GM18951 (cell line): ENCODE data around the gene SLC27A5.
A peak's percentile ranks its signal among the peaks of the same experiment; 100 is the strongest.

Experiments used
- POLR2A ChIP-seq: IDR thresholded peaks from 4 replicates; pipeline ENCODE4 v1.6.1; 2011; ENCODE audit warnings: mild to moderate bottlenecking; ENCODE audit not compliant: insufficient read length, insufficient read depth; ENCODE audit errors: extremely low read depth
- in situ Hi-C: fragments of 300-500 bp; cut with MboI; formaldehyde crosslinking; loops from one replicate; pipeline ENCODE4 v1.12.0; 2022; ENCODE audit warnings: low sequenced_read_pairs, mixed read lengths, inconsistent platforms; ENCODE audit not compliant: unreplicated experiment

The SLC27A5 gene

DNA sequence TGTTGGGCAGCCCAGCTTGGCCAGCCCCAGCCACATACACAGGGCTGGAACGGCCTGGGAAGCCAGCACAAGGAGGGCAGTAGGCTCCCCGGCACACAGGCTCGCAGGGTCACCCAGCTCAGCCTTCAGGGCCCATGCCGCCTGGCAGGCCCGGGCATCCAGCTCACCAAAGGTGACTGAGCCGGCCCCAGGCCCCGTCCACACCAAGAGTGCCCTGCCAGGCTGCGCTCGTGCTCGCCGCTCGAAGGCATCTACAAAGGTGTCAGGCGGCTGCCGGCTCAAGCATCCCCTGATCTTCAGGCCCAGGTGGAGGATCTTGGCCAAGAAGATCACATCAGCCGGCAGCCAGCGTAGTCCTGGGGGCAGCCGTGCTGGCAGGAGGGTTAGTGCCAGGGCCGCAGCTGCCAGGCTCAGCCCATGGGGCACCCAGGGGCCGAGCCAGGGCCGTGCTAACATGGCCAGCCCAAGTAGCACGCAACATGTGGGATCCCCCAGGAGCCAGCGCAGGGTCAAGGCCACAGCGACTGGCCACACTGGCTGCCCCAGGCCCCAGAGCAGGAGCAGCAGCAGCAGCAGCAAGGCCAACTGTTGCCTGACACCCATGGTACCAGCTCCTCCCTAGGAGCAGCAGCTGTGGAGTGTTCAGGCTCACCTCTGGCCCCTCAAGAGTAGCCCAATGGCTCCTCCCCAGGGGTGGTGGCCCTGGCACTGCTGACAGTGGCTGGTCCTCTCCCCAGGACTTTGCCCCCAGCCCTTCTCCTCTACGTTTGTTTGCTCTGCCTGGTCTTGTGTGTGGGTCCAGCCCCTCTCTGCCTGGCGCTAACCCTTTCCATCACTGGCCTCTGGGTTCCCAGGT, at the start of gene SLC27A5:
SLC27A5 (minus strand) TSS at position 640 of the 856 bp plus-strand sequence; CDS start at position 603, 37 bp downstream.
- in situ Hi-C loops: no loop called here
- TF ChIP-seq POLR2A: no peak

GRCh38 chr19:58560921-58561320, 49.1 kb upstream of the SLC27A5 start:
- in situ Hi-C loops: no loop called here
- TF ChIP-seq POLR2A: no peak

DNA sequence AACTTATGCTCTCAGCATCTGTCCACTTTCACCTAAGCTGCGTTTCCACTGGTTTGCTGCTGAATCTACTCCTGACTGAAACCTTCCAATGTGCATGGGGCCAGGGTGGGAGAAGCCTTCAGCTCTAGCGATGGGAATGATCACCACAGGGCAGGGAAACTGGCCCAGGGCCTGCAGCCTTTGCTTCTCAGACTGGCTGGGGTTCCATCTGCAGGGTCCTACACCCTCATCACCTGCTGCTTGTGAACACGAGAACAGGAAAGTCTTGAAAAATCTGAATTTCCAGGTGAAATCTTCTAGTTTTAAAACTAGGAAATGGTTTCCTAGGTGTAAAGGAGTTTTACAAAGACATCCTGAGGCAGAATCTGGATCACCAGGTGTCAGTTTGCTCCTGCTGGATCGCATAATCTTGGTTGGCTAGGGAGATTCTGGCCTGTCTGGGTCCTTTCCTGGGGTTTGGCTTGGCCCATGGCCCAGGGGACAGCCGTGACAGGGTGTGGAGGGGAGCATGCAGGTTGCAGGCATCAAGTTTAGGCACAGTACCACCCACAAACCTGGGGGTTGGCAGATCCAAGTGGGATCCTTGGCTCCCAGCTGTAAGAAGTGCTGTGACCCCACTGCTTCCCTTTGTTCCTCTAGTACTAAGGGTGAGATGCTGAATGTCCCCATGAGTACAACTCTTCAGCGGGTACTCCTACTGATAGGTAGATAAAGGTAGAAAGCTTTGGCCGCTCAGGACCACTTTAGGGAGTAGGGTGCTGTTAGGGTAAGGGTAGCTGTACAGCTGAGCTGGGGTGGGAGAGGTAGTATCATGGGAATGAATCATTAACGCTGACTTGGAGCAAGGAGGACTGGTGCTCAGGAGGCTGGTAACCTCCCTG, 48.5 kb upstream of the SLC27A5 start:
- in situ Hi-C loops: no loop called here

DNA sequence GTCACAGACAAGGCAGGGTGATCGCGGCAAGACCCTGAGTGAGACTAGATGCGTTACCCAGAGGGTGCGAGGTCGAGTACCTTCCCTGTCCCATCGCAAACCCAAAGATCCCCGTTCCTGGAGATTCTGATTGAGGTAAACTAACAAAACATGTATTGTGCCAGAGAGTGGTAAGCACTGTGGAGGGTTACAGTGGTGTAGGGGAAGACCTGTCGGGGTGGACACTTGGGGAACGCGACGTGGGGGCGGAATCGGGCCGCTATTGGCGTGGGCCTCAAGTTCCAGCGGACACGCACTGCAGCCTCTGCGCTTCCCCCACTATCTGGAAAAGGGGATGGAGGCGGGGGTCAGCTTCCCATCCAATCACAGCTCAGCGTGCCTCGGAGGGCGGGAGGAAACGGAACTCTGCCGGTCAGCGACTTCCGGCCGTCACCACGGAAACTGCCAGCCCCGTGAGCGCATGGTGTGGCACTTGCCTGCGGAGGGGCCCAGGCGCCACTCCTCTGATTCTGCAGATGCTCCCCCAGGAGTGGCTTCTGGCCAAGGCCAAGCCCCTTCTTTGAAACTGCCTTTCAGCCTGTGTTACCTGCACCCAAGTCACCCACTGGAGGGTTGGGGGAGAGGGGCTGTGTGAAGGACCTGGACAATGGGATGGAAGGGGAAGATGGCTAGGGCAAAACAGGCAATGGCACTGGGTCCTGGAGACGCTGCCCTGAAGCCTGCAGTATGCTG, 47.6 kb upstream of the SLC27A5 start:
- in situ Hi-C loops: no loop called here
- TF ChIP-seq POLR2A: peak; percentile 74

More for the DNA sequence above, 48.5 kb upstream of the SLC27A5 start:
- TF ChIP-seq POLR2A: no peak

DNA sequence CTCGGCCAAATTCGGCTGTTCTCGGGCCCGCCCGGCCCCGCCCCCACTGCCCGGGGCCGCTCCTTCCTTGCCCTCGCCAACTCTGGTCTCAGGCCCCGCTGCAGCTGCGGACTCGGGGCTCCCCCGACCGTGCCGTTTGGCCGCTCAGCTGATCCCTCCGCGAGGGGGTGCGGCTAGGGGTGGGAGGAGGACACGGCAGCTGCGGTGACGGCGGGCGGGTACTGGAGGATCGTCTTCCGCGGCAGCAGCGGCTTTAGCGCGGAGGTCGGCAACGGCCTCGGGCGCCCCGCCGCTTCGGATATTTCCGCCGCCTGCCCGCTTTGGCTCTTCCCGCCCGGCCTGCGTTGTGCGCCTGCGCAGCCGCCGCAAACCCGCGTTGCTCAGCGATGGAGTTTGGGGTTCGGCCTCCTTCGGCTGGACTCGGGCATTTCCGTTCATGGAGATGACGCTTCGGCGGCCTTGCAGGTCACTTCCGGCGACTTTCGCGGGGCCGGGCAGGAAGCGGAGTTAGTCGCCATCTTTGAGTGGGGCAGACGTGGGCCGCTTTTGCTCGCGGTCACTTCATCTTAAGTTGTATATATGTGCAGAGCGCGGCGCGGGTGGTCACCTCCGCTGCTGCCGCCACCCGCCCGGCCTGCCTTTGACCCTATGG, 47.0 kb upstream of the SLC27A5 start:
- in situ Hi-C loops: no loop called here
- TF ChIP-seq POLR2A: peak; percentile 69

DNA sequence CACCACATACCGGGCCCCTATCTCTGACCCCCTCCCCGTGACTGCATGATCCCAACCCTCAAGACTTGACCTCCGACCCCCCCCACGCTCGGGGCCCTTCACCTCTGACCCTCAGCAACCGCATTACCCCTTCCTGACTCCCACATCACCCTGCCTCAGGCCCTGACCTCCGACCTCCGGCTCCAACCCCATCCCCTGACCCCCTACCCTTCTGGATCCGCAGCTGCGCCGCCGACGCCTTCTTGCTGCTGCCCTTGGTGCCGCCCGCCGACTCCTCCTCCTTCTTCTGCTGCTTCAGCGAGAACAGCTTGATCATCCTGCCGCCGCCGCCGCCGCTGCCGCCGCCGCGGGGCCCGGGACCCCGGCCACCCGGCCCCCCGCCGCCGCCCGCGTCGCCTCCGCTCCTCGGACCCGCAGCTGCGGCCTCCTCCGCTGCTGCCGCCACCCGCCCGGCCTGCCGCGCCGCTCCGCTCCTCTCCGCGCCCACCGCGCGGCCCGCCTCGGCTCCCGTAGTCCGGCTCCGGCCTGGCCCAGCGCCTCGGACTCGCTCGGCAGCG, 46.4 kb upstream of the SLC27A5 start, which contains the start of gene UBE2M:
UBE2M (minus strand) TSS at position 546 of the 557 bp plus-strand sequence; CDS start at position 316, 230 bp downstream.
- in situ Hi-C loops: no loop called here
- no peak for TF ChIP-seq POLR2A

GRCh38 chr19:58557221-58558065, 45.7 kb upstream of the SLC27A5 start:
- in situ Hi-C loops: no loop called here
- no peak for TF ChIP-seq POLR2A

DNA sequence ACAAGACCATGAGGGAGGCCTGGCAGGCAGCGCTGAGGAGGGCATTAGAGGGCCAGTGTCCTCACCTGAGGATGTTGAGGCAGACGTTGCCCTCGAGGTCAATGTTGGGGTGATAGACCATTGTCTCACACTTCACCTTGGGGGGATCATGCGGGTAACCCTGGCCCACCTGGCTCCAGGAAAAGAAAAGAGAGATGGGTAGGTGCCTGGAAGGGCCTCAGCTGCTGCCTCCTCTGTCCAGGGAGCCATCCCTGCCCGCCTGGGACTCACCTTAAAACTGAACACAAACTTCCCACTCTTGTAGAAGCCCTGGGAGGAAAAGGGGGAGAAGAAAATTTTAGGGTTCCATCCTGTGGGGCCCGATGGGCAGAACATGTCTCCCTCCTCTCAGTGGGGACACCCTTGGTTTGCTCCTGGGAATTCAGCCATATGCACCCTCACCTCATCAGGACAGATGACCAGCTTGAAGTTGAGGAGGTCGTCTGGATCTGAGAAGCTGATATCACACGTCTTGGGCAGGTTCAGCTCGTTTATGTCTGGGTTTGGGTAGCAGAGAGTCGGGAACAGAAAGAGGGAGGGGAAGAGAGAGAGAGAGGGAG, 44.9 kb upstream of the SLC27A5 start:
- in situ Hi-C loops: no loop called here
- TF ChIP-seq POLR2A: no peak

- no peak for TF ChIP-seq POLR2A
- in situ Hi-C loops: no loop called here
These were observed 44.3 kb upstream of the SLC27A5 start for GRCh38 chr19:58555920-58556621.

DNA sequence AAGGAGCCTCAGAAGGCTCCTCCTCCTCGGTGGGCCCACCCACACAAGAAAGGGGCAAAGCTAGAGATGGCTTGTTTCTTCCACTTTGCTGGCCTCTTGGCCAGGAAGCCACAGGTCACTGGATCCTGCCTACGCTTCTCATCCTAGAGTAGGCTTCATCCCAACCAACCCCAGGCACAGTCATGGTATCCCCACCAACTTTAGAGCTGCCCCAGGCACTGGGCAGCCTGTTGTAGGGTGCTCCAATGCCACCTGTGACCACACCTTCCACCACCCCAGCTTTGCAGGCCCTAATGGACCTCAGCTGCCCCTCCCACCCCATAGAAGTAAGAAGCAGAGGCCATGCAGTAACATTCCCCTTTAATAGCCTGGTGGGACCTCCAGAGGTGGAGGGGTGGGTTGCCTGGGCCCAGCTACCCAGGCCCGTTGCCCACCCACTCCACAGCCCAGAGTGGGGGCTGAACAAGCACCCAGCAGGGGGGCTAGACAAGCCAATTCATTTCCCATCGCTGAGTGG, 43.6 kb upstream of the SLC27A5 start:
- in situ Hi-C loops: no loop called here
- TF ChIP-seq POLR2A: no peak
